ENCODE data around the gene MGAT5B.

MGAT5B gene

GRCh38 chr17:76901542-76902197, 33.5 kb downstream of the MGAT5B start:
- H3K9me3 Mint-ChIP-seq, result no peaks in the 10 kb centered on the region
- no peak overlapping the region for H3K4me3 Mint-ChIP-seq
- no peak overlapping the region for H3K27ac Mint-ChIP-seq
- ATAC-seq, result no peak
- no peak for DNase-seq (ENCODE audit: low spot score in 2 of 2)
- H3K4me1 Mint-ChIP-seq, result no peaks in the 10 kb centered on the region
- no peaks in the 10 kb centered on the region for H3K36me3 Mint-ChIP-seq

GRCh38 chr17:76902476-76902875, 34.3 kb downstream of the MGAT5B start:
- no peaks in the 10 kb centered on the region for H3K9me3 Mint-ChIP-seq
- H3K4me3 Mint-ChIP-seq, result no peak overlapping the region
- no peak for ATAC-seq
- DNase-seq (ENCODE audit: low spot score in 2 of 2), result no peak
- no peaks in the 10 kb centered on the region for H3K4me1 Mint-ChIP-seq
- no peaks in the 10 kb centered on the region for H3K36me3 Mint-ChIP-seq
- no peak overlapping the region for H3K27ac Mint-ChIP-seq

GRCh38 chr17:76903631-76904030, 35.4 kb downstream of the MGAT5B start:
- Mint-ChIP-seq H3K36me3 (no peaks in the 10 kb centered on the region), H3K27ac (peak overlapping the region; percentile 20), H3K4me1 (no peaks in the 10 kb centered on the region), H3K9me3 (no peaks in the 10 kb centered on the region), H3K4me3 (no peak overlapping the region)
- ATAC-seq (no peak), DNase-seq (ENCODE audit: low spot score in 2 of 2) (no peak)

GRCh38 chr17:76904116-76904515, 35.9 kb downstream of the MGAT5B start:
- Mint-ChIP-seq H3K4me1 (no peaks in the 10 kb centered on the region), H3K9me3 (no peaks in the 10 kb centered on the region), H3K4me3 (no peak overlapping the region), H3K36me3 (no peaks in the 10 kb centered on the region), H3K27ac (no peak overlapping the region)
- DNase-seq (ENCODE audit: low spot score in 2 of 2) (no peak), ATAC-seq (no peak)

- DNase-seq (ENCODE audit: low spot score in 2 of 2) (no peak), ATAC-seq (no peak)
- H3K36me3 Mint-ChIP-seq, result no peaks in the 10 kb centered on the region
- H3K4me3 Mint-ChIP-seq, result no peak overlapping the region
- H3K9me3 Mint-ChIP-seq, result no peaks in the 10 kb centered on the region
- H3K4me1 Mint-ChIP-seq, result no peaks in the 10 kb centered on the region
- no peak overlapping the region for H3K27ac Mint-ChIP-seq
Observed at GRCh38 chr17:76905036-76905435, 36.8 kb downstream of the MGAT5B start.

GRCh38 chr17:76905836-76906235, 37.6 kb downstream of the MGAT5B start:
- Mint-ChIP-seq H3K4me1 (no peaks in the 10 kb centered on the region), H3K36me3 (no peaks in the 10 kb centered on the region), H3K27ac (no peak overlapping the region), H3K9me3 (no peaks in the 10 kb centered on the region), H3K4me3 (no peak overlapping the region)
- ATAC-seq (no peak), DNase-seq (ENCODE audit: low spot score in 2 of 2) (no peak)

- Mint-ChIP-seq H3K27ac (no peak overlapping the region), H3K36me3 (no peaks in the 10 kb centered on the region), H3K9me3 (no peaks in the 10 kb centered on the region), H3K4me3 (no peak overlapping the region), H3K4me1 (no peaks in the 10 kb centered on the region)
- DNase-seq (ENCODE audit: low spot score in 2 of 2) (no peak), ATAC-seq (no peak)
Observed at GRCh38 chr17:76906463-76906862, 38.3 kb downstream of the MGAT5B start.

- no peak overlapping the region for H3K4me3 Mint-ChIP-seq
- no peaks in the 10 kb centered on the region for H3K36me3 Mint-ChIP-seq
- ATAC-seq, result no peak
Observed at GRCh38 chr17:76907352-76907751, 39.1 kb downstream of the MGAT5B start.

GRCh38 chr17:76909971-76910760, 42.0 kb downstream of the MGAT5B start:
- DNase-seq (ENCODE audit: low spot score in 2 of 2) (no peak), ATAC-seq (peak; percentile 36)
- Mint-ChIP-seq H3K9me3 (no peaks in the 10 kb centered on the region), H3K27ac (no peak overlapping the region), H3K4me3 (no peak overlapping the region), H3K4me1 (no peaks in the 10 kb centered on the region), H3K36me3 (no peaks in the 10 kb centered on the region)

More at GRCh38 chr17:76907352-76907751, 39.1 kb downstream of the MGAT5B start:
- no peak overlapping the region for H3K27ac Mint-ChIP-seq
- no peaks in the 10 kb centered on the region for H3K4me1 Mint-ChIP-seq
- DNase-seq (ENCODE audit: low spot score in 2 of 2), result no peak
- H3K9me3 Mint-ChIP-seq, result no peaks in the 10 kb centered on the region

GRCh38 chr17:76911299-76912017, 43.3 kb downstream of the MGAT5B start:
- no peaks in the 10 kb centered on the region for H3K36me3 Mint-ChIP-seq
- DNase-seq (ENCODE audit: low spot score in 2 of 2), result no peak
- ATAC-seq, result no peak

GRCh38 chr17:76912421-76913164, 44.4 kb downstream of the MGAT5B start:
- ATAC-seq, result no peak
- Mint-ChIP-seq H3K9me3 (no peaks in the 10 kb centered on the region), H3K36me3 (no peaks in the 10 kb centered on the region)

More at GRCh38 chr17:76911299-76912017, 43.3 kb downstream of the MGAT5B start:
- H3K9me3 Mint-ChIP-seq, result no peaks in the 10 kb centered on the region
- H3K27ac Mint-ChIP-seq, result no peak overlapping the region
- H3K4me1 Mint-ChIP-seq, result no peaks in the 10 kb centered on the region
- no peak overlapping the region for H3K4me3 Mint-ChIP-seq

GRCh38 chr17:76914937-76915336, 46.7 kb downstream of the MGAT5B start:
- H3K4me1 Mint-ChIP-seq, result no peaks in the 10 kb centered on the region
- H3K9me3 Mint-ChIP-seq, result no peaks in the 10 kb centered on the region
- H3K27ac Mint-ChIP-seq, result no peak overlapping the region
- no peak for DNase-seq (ENCODE audit: low spot score in 2 of 2)
- no peak overlapping the region for H3K4me3 Mint-ChIP-seq
- ATAC-seq, result no peak
- H3K36me3 Mint-ChIP-seq, result no peaks in the 10 kb centered on the region

More at GRCh38 chr17:76912421-76913164, 44.4 kb downstream of the MGAT5B start:
- no peak for DNase-seq (ENCODE audit: low spot score in 2 of 2)
- H3K4me1 Mint-ChIP-seq, result no peaks in the 10 kb centered on the region
- no peak overlapping the region for H3K4me3 Mint-ChIP-seq
- no peak overlapping the region for H3K27ac Mint-ChIP-seq

- no peaks in the 10 kb centered on the region for H3K4me1 Mint-ChIP-seq
- no peak for ATAC-seq
- H3K27ac Mint-ChIP-seq, result no peak overlapping the region
- H3K4me3 Mint-ChIP-seq, result no peak overlapping the region
- no peaks in the 10 kb centered on the region for H3K9me3 Mint-ChIP-seq
- no peak for DNase-seq (ENCODE audit: low spot score in 2 of 2)
- H3K36me3 Mint-ChIP-seq, result no peaks in the 10 kb centered on the region
Observed at GRCh38 chr17:76915840-76916510, 47.8 kb downstream of the MGAT5B start.

- no peak for ATAC-seq
- DNase-seq (ENCODE audit: low spot score in 2 of 2), result no peak
- no peak overlapping the region for H3K4me3 Mint-ChIP-seq
- no peaks in the 10 kb centered on the region for H3K4me1 Mint-ChIP-seq
- no peaks in the 10 kb centered on the region for H3K9me3 Mint-ChIP-seq
- no peaks in the 10 kb centered on the region for H3K36me3 Mint-ChIP-seq
- H3K27ac Mint-ChIP-seq, result no peak overlapping the region
Observed at GRCh38 chr17:76917829-76918228, 49.6 kb downstream of the MGAT5B start.

- Mint-ChIP-seq H3K27ac (no peak overlapping the region), H3K4me1 (no peaks in the 10 kb centered on the region), H3K4me3 (no peak overlapping the region), H3K9me3 (no peaks in the 10 kb centered on the region), H3K36me3 (no peaks in the 10 kb centered on the region)
- DNase-seq (ENCODE audit: low spot score in 2 of 2), result no peak
- no peak for ATAC-seq
Observed at GRCh38 chr17:76918811-76919210, 50.6 kb downstream of the MGAT5B start.

All from stimulated activated effector memory CD8-positive, alpha-beta T cell treated with anti-CD3 and anti-CD28 coated beads, Interleukin-12 subunit alpha, Interleukin-12 subunit beta, amount 100 ng/mL, for 72 hours (primary cell).